Stimulated activated CD8-positive, alpha-beta memory T cell treated with anti-CD3 and anti-CD28 coated beads, Interleukin-12 subunit alpha, Interleukin-12 subunit beta, amount 100 ng/mL, for 4 hours (primary cell): ENCODE results near the gene EFNA2.

Experiments
- DNase-seq: peaks from one replicate; pipeline ENCODE4 v3.0.0-alpha.2; 2020; ENCODE audit warnings: low read depth

EFNA2 gene

GRCh38 chr19:1249298-1249989 is 36.2 kb upstream of the EFNA2 start:
- DNase-seq, result peak; percentile 96

GRCh38 chr19:1249990-1250436 is 35.7 kb upstream of the EFNA2 start:
- no peak for DNase-seq

- peak; percentile 54 for DNase-seq
Measured at GRCh38 chr19:1250437-1251260, 35.0 kb upstream of the EFNA2 start.

GRCh38 chr19:1251330-1252220 is 34.1 kb upstream of the EFNA2 start:
- DNase-seq, result peak; percentile 51

- peak; percentile 53 for DNase-seq
Measured at GRCh38 chr19:1252221-1252820, 33.4 kb upstream of the EFNA2 start.

GRCh38 chr19:1252821-1253513 is 32.7 kb upstream of the EFNA2 start:
- DNase-seq, result peak; percentile 64

GRCh38 chr19:1253514-1254080 is 32.1 kb upstream of the EFNA2 start:
- no peak for DNase-seq

- DNase-seq, result no peak
Measured at GRCh38 chr19:1254081-1254527, 31.6 kb upstream of the EFNA2 start.

- no peak for DNase-seq
Measured at GRCh38 chr19:1254530-1255185, 31.0 kb upstream of the EFNA2 start.

GRCh38 chr19:1255186-1256161 is 30.2 kb upstream of the EFNA2 start:
- DNase-seq, result no peak

- DNase-seq, result no peak
Measured at GRCh38 chr19:1256646-1257474, 28.8 kb upstream of the EFNA2 start.

- no peak for DNase-seq
Measured at GRCh38 chr19:1257475-1258162, 28.1 kb upstream of the EFNA2 start.

GRCh38 chr19:1258163-1258492 is 27.5 kb upstream of the EFNA2 start:
- DNase-seq, result no peak

GRCh38 chr19:1258707-1259205 is 26.9 kb upstream of the EFNA2 start:
- DNase-seq, result no peak

- peak; percentile 60 for DNase-seq
Measured at GRCh38 chr19:1259206-1259875, 26.3 kb upstream of the EFNA2 start.

- peak; percentile 48 for DNase-seq
Measured at GRCh38 chr19:1259876-1260748, 25.6 kb upstream of the EFNA2 start.
